GM04504 (cell line): ENCODE results near the gene UCHL1.

Experiments
- DNase-seq: peaks from one replicate; pipeline ENCODE4 v3.0.0-alpha.2; 2012; ENCODE audit warnings: low read depth

The UCHL1 gene

DNA sequence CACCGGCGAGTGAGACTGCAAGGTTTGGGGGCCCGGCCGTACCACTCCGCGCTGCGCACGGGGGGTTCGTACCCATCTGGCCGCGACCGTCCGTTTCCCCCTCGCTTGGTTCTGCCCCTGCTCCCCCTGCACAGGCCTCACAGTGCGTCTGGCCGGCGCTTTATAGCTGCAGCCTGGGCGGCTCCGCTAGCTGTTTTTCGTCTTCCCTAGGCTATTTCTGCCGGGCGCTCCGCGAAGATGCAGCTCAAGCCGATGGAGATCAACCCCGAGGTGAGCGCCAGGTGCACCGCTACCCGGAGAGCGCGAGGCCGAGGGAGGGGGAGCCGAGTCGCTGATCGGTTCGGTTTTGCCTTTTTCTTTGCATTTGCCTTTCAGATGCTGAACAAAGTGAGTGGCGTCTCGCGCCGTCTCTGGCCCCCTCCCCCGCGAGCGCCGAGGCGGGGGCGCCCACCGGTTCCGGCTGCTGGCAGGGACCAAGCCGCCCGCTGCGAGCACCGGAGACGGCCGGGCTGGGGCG is at the start of gene UCHL1:
Gene UCHL1, plus strand, starts transcription at position 189 of the 517 bp plus-strand sequence. Its CDS starts 49 bp downstream, at position 238.
- no peak for DNase-seq

DNA sequence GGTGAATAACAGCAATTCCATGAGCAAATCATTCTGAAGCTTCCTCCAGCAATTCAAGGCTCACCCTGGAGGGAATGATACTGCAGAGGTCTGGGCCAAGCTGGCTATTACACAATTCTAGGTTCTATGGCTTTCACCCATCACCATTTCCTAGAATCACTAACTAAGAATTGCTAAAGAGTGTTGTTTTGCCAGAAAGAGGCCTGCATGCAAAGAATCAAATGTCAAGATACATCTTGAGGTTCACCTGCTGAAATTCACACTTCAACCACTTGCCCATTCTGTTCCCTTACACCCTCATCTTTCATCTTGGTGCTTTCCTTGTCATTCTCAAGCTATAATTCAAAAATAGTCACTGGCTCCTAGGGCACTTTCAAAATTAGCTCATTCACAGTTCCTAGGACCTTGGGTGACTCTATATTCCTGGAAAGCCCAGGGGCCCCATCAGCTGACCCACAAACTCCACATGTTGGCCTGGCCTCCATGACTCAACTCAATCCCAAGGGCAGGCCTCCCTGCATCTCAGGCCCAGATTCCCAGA is 49.4 kb upstream of the UCHL1 start:
- no peak for DNase-seq

DNA sequence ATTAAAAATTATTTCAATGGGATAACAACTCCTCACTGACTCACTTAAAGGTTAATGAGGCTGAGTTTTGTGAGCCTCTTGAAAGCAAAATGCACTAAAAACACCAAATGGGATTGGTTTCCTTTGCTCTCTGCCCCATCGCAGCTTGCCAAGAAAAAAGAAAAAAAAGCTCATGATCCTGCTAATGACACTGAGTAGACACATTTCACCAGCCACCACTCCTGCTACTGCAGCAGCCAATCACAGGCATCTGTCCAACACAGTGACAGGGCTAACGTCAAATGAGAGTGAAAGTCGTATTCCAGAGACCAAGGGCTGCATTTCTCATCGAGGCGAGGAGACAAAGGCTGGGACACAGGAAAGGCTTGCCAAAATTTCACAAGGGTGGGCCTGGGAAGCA is 47.5 kb upstream of the UCHL1 start:
- no peak for DNase-seq

DNA sequence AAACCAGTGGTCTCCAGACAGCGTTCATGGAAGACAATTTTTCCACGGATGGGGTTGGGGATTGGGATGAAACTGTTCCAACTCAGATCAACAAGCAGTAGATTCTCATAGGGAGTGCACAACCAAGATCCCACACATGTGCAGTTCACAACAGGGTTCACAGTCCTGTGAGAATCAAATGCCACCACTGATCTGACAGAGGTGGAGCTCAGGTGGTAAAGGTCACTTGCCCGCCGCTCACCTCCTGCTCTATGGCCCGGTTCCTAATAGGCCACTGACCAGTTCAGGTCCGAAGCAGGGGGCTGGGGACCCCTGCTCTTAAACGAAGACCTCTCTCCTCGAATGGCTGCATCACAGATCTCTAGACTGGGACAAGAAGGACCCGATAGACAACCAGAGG is 46.8 kb upstream of the UCHL1 start:
- DNase-seq = no peak

DNA sequence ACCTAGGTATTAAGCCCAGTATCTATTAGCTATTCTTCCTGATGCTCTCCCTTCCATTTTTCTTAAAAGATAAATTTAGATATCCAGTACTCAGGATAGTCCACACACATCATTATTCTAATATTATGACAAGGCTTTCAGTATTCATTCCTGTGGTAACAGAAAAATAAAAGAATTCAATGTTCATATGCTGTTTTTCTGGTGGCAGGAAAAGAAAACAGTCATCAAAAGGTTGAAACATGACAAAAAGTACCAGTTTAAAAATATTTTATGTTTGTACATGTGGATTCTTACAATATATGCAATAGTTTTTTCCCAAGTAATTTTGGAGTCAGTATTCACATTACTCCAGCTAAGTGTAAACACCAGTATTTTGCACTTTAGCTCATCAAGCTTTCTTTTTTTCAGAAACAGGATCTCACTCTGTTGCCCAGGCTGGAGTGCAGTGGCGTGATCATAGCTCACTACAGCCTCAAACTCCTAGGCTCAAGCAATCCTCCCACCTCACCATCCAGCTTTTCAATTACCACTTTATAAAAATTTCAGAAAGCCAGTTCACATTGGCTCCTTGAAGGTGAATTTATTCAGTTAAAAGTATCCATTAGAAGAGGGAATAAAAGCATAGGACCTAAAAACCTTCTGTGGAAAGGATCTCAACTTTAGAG is 44.6 kb upstream of the UCHL1 start:
- DNase-seq = no peak

DNA sequence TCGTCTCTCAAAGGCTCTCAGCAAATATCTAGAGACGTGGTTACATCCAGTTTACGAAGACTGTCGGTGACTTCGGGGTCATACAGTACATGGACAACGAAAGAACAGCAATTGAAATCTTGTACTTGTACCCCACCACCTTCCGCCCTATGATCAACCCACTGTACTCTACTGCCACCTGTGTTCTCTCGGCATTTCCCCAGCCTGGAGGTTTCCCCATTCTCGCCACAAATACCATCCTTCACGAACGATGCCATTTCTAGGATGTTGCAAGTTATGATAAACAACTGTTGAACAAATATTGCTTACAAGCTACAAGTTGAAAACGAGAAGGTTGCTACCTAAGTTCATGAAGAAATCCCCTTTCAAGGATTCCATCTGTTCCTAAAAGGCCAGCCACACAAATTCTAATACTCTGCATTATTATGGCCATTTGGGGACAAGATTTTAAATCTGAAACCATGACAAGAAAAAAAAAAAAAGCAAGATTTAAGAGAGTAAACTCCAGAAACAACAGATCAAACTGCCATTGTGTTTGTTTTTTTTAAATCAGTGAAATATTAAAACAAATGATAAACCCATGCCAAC is 44.0 kb upstream of the UCHL1 start:
- no peak for DNase-seq

DNA sequence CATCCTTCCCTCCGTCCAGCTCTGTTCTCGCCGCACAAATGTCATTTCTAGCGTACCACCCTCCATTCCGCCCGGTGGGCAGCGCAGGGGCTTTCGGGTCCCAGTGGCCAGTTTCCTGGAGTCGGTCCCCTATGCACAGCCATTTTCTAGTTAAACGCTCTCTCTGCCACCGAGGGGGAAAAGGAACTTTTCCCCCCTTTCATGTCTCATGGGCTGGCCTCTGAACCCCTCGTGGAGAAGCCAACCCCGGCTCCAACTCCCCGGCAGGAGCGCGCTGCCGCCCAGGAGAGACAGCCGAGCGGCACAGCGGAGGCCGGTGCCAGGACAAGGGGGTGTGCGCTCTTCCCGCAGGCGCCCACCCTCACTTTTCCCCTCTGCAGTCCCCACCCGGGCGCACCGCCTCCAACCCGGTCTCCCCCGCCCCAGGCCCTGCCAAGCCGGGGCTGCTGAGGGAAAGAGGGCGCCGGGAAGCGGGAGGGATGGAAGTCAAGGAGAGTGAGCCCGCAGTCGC is 43.0 kb upstream of the UCHL1 start:
- DNase-seq = no peak

DNA sequence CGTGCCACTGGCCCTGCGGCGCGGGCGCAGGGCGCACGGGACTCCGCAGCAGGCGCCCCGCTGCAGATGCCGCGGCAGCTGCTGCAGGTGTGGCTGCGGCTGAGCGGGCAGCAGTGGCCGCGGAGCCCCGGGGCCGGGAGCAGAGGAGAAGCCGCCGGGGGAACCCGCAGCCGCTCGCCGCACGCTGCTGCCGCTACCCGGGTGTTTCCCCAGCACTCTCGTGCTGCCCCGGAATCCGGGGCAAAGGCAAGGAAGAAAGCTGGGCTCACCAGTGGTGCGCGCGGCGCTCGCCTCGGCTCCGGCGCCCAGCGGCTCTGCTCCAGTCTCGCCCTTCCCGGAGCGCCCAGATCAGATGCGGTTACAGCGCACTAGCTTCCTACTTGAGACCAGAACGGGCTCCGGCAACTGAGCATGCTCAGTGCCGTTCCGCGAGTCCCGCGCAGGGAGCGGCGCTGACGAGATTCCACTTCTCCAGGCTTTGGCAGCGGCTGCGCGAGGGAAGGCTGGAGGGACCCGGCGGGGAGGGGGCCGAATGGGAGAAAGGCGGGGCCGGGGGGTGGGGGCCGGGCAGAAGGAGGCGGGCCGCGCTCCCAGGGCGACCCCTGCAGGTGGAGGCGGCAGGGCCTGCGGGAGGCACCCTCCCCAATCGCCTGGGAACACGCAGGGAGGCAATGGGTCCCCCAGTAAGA is 42.4 kb upstream of the UCHL1 start, which contains the start of gene APBB2:
Gene APBB2, minus strand, starts transcription at position 407 of the 689 bp plus-strand sequence. CDS start 181,288 bp downstream, outside the sequence.
- DNase-seq = peak; percentile 94

DNA sequence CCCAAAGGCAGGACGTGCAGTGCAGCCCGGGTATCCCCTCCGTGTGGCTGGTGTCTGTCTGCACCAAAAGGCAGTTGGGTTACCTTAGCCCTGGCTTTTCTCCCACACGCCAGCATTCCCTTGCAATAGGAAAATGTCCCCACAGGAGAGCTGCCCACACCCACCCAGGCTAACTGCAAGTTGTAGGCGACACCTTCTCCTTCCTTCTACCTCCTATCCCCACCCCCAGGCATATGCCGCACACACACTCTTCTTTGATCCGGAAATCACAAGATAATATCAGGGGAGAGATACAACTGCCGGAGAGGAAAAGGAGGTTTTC is 41.9 kb upstream of the UCHL1 start:
- no peak for DNase-seq

DNA sequence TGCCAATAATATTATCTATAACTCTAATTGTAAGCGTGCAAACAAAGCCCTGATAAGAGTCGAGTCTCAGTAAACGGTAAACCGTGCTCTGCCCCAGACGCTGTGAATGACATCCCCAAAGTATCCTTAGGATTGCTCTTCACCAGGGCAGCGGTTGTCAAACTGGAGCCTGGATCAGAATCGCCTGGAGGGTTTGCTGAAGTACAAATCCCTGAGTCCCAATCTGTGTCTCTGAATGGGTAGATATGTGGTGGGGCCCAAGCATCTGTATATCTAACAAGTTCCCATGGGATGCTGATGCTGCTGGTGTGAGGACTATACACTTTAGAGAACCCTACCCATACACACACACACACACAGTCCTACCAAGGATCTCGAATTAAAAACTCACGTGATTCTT is 41.6 kb upstream of the UCHL1 start:
- no peak for DNase-seq

DNA sequence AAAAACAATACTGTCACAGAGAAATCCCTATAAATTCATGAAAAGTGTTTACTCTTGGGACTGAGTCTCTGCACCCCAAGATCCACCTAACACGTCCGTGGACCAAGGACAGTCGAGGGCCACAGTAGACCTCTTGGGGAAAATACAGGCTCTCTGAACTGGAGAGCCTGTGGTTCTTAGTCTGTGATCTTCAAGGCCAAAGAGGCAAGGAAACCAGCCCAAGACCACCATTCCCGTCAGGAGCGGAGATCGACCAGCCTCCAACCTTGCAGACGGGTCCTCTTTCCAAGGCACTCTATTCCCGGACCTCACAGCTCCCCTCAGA is 40.8 kb upstream of the UCHL1 start:
- DNase-seq = no peak

DNA sequence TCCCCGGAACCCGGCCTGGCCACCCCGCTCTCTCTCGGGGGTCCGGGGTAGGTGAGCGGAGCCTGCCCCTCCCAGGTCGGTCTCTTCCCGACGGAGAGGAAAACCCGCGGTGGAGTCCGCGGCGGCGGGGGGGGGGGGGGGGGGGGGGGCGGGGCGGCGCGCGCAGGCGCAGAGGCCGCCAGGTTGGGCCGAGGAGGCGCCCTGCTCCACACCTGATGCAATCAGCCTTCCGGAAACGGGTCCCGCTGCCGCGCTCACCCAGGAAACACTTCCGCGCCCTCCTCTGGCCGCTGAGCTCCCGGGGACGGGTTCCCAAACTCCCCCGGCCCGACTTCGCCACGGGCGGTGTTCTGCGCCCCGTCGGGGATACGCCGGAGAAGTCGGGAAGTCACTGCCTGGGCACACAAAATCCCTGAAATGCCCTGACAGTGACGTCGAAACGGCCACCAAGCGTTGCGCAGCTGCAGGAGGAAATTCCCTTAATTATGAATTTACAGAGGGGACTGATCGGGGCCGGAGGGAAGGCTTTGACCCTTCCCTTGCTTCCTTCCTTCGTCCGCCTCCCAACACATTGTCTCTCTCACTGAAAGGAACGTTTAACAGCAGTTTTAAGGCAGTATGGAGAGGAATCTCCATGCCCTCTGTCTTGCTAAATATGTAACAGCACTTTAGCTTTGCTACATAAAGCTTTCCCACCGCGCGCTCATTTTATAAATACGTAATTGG is 40.3 kb upstream of the UCHL1 start:
- DNase-seq = no peak

DNA sequence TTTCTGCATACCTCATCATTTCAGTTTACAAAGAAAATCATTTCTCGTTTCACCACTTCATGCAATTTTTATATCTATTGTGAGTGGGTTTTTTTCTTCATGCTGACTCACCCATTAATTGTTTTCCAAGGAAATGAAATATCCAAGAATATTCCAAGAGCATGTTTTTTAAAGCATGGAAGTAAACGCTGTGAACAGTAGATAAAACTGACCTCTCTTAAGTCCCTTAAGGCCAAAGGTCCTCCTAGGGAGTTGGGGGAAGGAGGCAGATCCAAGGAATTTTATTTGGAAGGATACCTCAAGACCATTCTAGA is 39.8 kb upstream of the UCHL1 start:
- DNase-seq = no peak

DNA sequence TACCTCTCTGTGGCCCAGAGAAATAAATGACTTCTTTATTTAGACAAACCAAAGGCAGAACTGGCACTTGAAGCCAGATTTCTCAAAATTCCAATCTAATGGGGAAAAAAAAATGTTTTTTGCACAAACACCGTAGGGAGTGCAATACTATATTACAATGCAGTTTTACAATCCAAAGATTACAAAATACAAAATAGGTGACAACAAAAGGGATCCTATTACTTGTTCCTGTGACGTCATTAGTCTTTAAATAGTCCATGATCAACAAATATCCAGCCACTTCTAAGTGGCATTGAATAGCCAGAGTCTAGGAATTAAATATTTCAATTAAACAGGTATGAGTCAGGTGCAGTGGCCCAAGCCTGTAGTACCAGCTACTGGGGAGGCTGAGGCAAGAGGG is 39.4 kb upstream of the UCHL1 start:
- no peak for DNase-seq

DNA sequence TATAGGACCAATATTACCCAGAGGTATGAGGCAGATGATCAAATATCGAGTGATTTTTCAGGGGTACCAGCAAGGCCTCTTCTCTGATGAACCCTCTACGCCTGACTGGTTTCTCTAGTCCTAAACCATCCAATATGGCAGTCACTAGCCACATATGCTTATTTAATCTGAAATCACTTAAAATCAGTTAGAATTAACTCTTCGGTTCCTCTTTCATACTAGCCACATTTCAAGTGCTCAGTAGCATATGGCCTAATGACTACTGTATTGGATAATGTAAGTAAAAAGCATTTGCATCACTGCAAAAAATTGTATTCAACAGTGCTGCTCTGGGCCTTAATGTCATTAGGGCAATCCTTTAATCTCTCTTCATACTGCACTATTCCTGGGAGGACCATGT is 38.0 kb upstream of the UCHL1 start:
- DNase-seq = no peak

DNA sequence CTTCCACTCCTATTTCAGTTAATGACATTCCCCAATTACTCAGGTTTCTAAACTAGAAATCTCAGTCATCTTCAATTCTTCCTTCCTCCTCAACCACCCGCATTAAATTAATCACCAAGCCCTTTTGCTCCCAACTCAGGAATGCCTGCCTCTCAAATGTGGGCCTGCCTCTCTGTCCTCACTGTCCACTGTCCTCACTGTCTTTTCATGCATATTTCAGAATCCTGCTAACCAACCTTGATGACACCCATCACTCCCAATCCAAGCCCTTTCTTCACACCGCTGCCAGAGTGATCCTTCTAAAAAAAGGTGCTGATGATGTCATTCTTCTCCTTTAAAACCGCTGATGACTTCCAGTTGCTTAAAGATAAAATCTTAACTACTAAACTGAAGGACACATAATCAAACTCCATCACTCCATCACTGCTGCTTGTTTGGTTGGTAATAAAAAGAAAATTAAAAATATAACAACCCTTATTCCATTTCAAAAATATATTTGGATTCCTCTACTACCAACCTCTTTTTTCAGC is 37.2 kb upstream of the UCHL1 start:
- no peak for DNase-seq

DNA sequence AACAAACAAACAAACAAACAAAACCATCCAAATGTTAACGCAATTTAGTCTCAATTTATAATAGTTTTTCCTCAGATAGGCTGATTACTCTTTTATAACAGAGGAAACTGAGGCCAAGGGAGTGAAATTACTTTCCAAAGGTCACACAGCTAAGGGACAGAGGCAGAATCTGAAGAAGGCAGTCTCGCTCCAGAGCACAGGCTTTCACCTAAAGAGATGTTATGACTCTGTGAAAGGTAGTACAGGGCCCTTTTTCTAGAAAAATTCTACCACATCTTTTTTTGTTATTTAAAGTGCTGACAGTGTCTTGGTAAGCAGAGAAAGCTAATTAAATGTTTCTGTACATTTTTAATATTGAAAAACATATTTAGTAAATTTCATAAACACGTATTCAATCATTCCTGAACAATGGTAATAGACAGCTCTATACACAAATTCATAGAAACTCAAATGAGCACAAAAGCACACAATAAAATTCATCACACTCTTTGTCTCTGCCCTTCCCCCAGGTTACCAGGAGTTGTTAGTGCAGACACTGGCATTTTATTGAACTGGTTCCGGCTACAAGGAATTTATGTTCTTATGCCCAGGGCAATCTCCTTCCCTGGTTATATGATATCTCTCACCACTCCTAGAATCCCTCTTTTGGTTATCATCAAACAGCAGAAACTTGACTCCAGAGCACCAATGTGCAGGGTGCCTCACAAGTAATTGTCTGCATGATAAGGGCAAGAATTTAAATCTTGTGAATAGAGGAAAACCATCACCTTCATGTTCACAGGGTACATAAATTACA is 34.7 kb upstream of the UCHL1 start:
- no peak for DNase-seq

DNA sequence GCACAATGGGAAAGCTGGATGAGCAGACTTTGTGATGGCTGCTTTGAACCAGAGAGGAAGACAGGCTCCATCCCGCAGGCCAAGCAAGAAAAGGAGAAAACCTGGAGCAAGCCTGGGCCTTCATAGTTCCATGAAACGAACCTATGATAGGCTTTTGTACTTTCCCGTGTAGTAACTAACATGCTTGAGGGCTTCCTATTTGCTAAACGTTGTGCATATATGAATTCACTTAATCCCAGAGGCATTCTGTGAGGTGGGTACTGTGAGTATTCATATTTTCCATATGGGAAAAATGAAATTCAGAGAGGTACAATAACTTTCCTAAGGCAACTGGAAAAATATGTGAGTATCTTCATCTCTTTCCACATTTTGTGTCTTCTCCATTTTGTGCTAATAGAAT is 28.8 kb upstream of the UCHL1 start:
- no peak for DNase-seq

DNA sequence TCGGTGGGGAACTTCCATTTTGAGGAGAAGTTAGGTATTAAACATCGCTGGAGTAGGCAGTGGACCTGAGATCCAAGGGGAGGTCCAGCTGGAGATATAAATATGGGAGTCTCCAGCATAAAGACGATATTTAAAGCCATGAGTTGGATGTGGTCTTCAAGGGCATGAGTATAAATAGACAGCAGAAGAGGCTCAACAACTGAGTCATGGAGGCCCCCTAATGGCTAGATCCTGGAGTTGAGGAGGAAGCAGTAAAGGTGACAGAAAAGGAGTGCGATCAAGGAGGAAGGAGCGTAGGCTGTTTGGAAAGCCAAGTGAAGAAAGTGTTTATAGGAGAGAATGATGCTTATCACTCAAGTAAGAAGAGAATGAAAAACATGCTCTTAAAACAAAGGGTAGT is 24.3 kb upstream of the UCHL1 start:
- DNase-seq = no peak

DNA sequence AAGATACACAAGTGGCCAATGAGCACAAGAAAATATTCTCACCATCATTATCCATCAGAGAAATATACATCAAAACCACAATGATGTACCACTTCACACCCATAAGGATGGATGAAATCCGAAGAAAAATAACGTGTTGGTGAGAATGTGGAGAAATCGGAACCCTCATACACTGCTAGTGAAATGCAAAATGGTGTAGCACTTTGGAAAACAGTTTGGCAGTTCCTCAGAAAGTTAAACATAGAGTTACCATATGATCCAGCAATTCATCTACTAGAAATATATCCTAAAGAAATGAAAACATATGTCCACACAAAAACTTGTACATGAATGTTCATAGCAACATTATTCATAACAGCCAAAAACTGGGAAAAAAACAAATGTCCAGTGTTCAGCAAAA is 23.9 kb upstream of the UCHL1 start:
- no peak for DNase-seq

DNA sequence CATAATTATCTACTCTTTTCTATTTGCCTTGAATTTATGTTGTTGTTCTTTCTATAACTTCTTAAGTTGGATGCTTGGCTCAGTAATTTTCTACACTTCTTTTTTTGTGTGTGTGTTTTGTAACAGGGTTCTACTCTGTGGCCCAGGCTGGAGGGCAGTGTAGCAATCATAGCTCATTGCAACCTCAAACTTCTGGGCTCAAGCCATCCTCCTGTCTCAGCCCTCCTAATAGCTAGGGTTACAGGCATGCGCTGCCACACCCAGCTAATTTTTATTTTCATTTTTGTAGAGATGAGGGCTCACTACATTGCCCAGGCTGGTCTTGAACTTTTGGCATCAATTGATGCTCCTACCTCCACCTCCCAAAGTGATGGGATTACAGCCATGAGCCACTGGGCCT is 20.7 kb upstream of the UCHL1 start:
- DNase-seq = no peak

DNA sequence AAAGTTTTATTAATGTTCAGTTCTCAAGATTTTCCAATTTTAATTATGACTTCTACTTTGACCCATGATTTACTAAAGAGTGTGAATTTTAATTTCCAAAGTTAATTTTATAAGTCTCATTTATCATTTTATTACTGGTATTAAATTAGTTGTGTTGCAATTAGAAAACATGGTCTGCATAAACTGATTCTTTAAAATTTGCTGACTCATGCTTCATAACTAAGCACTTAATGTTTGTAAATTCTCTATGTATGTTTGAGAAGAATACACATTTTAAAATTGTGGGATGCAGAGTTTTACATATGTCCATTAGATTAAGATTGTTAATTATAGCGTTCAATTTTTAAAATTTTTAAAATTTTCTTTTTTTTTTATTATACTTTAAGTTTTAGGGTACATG is 20.2 kb upstream of the UCHL1 start:
- DNase-seq = no peak
